Kidney tubule cell (primary cell): ENCODE results near the gene LETMD1.

Experiments
- DNase-seq: peaks from one replicate; pipeline ENCODE4 v3.0.0-alpha.2; 2018; ENCODE audit warnings: low spot score

LETMD1 gene

GRCh38 chr12:51025836-51026638, 22.1 kb upstream of the LETMD1 start, which contains the start of gene SLC11A2:
Gene SLC11A2, minus strand, starts transcription at chr12:51026384. Its CDS starts 15,656 bp downstream, at chr12:51010728.
- peak; percentile 95 for DNase-seq

- DNase-seq = no peak
Measured at GRCh38 chr12:51027342-51027835, 20.7 kb upstream of the LETMD1 start.

- DNase-seq = peak; percentile 68
Measured at GRCh38 chr12:51028126-51028812, 19.9 kb upstream of the LETMD1 start.

GRCh38 chr12:51028813-51029150, 19.3 kb upstream of the LETMD1 start:
- peak; percentile 30 for DNase-seq

- no peak for DNase-seq
Measured at GRCh38 chr12:51033048-51033447, 15.1 kb upstream of the LETMD1 start.

GRCh38 chr12:51033457-51034089, 14.6 kb upstream of the LETMD1 start:
- DNase-seq = no peak

- DNase-seq = no peak
Measured at GRCh38 chr12:51036279-51036678, 11.8 kb upstream of the LETMD1 start.

- DNase-seq = no peak
Measured at GRCh38 chr12:51048661-51049251, 629 bp downstream of the LETMD1 start.

GRCh38 chr12:51049525-51049924, 1.4 kb downstream of the LETMD1 start:
- DNase-seq = no peak

GRCh38 chr12:51051787-51052186, 3.7 kb downstream of the LETMD1 start:
- no peak for DNase-seq

GRCh38 chr12:51055060-51055459, 6.9 kb downstream of the LETMD1 start:
- DNase-seq = no peak

GRCh38 chr12:51056242-51056641, 8.1 kb downstream of the LETMD1 start:
- peak; percentile 30 for DNase-seq

GRCh38 chr12:51059086-51059485, 11.0 kb downstream of the LETMD1 start:
- no peak for DNase-seq

GRCh38 chr12:51062631-51063397, 14.7 kb downstream of the LETMD1 start:
- DNase-seq = no peak

- DNase-seq = no peak
Measured at GRCh38 chr12:51065530-51065929, 17.4 kb downstream of the LETMD1 start.

GRCh38 chr12:51067229-51067628, 19.1 kb downstream of the LETMD1 start:
- DNase-seq = no peak

GRCh38 chr12:51067771-51068170, 19.6 kb downstream of the LETMD1 start:
- DNase-seq = no peak

- DNase-seq = no peak
Measured at GRCh38 chr12:51070004-51070403, 21.9 kb downstream of the LETMD1 start.

GRCh38 chr12:51071663-51072062, 23.5 kb downstream of the LETMD1 start:
- DNase-seq = no peak

GRCh38 chr12:51075390-51075789, 27.3 kb downstream of the LETMD1 start:
- DNase-seq = no peak

- DNase-seq = no peak
Measured at GRCh38 chr12:51076236-51076930, 28.3 kb downstream of the LETMD1 start.
